HEK293 (cell line): ENCODE results near the gene KCNMA1.

Experiments
- CTCF ChIA-PET: fragments of 350-600 bp; formaldehyde crosslinking; extraction: SDS; loops from one replicate; lab custom pipeline; 2021; ENCODE audit warnings: antibody characterized with exemption; lab: Yijun Ruan, JAX
- POLR2A ChIA-PET: fragments of 300-600 bp; formaldehyde crosslinking; extraction: SDS; loops from one replicate; lab custom pipeline; 2020; ENCODE audit warnings: antibody characterized with exemption, inconsistent platforms; lab: Yijun Ruan, JAX
- H3K27ac ChIP-seq: fragments of 200-500 bp; sonication (Bioruptor generic); 2 replicates; pipeline ENCODE4 v1.5.1; 2014; ENCODE audit warnings: low read depth, low read length, control low read depth, inconsistent platforms; ENCODE audit errors: extremely low read depth
- H3K36me3 ChIP-seq, 2 experiments: fragments of 200-500 bp in 1 of 2; sonication (Bioruptor generic) in 1 of 2; 1 replicate in 1 of 2; 2 replicates in 1 of 2; pipeline ENCODE4 v1.5.1; 2014 to 2017; ENCODE audit warnings: inconsistent platforms in 2 of 2, low read length in 2 of 2; ENCODE audit not compliant: control insufficient read depth in 2 of 2, insufficient read depth in 1 of 2
- H3K4me1 ChIP-seq: fragments of 200-500 bp; sonication (Bioruptor generic); 2 replicates; pipeline ENCODE4 v1.5.1; 2014; ENCODE audit warnings: mild to moderate bottlenecking, low read length, inconsistent platforms; ENCODE audit not compliant: control insufficient read depth, insufficient read depth
- H3K4me3 ChIP-seq: 2 replicates; pipeline ENCODE4 v1.5.1; 2011; ENCODE audit warnings: low read depth, mild to moderate bottlenecking, control low read depth, low read length, moderate library complexity
- H3K9me3 ChIP-seq: fragments of 200-500 bp; sonication (Bioruptor generic); 2 replicates; pipeline ENCODE4 v1.5.1; 2014; ENCODE audit warnings: low read depth, low read length, inconsistent platforms; ENCODE audit not compliant: control insufficient read depth, insufficient read depth
- HOXA7 ChIP-seq: sonication (generic); formaldehyde crosslinking; IDR thresholded peaks from 2 replicates; pipeline ENCODE4 v1.8.1; 2022; ENCODE audit warnings: missing genetic modification reagents, borderline replicate concordance
- TCF7L2 ChIP-seq: IDR thresholded peaks from 2 replicates; pipeline ENCODE4 v1.6.1; 2011; ENCODE audit warnings: low read depth, mild to moderate bottlenecking, inconsistent platforms, low read length, moderate library complexity, borderline replicate concordance
- ZFP69B ChIP-seq: fragments of 450-650 bp; formaldehyde crosslinking; IDR thresholded peaks from 2 replicates; pipeline ENCODE4 v1.5.1; 2016; ENCODE audit warnings: missing biosample characterization, missing genetic modification characterization
- ZNF19 ChIP-seq: fragments of 450-650 bp; formaldehyde crosslinking; IDR thresholded peaks from 2 replicates; pipeline ENCODE4; 2016; ENCODE audit warnings: missing biosample characterization, missing genetic modification characterization, low read depth
- ZNF214 ChIP-seq: fragments of 450-650 bp; formaldehyde crosslinking; IDR thresholded peaks from 2 replicates; pipeline ENCODE4 v1.5.1; 2017; ENCODE audit warnings: missing biosample characterization, mild to moderate bottlenecking, missing genetic modification characterization, borderline replicate concordance
- ZNF37A ChIP-seq: fragments of 450-650 bp; IDR thresholded peaks from 2 replicates; pipeline ENCODE4 v1.5.1; 2018; ENCODE audit warnings: missing biosample characterization, missing genetic modification characterization
- ZNF549 ChIP-seq: fragments of 450-650 bp; IDR thresholded peaks from 2 replicates; pipeline ENCODE4 v1.5.1; 2018; ENCODE audit warnings: missing biosample characterization, missing genetic modification characterization, mild to moderate bottlenecking, inconsistent platforms, moderate library complexity
- ZNF768 ChIP-seq: fragments of 450-650 bp; formaldehyde crosslinking; IDR thresholded peaks from 2 replicates; pipeline ENCODE4 v1.5.1; 2018; ENCODE audit warnings: missing biosample characterization, mild to moderate bottlenecking, missing genetic modification characterization
- ZNF830 ChIP-seq: fragments of 450-650 bp; IDR thresholded peaks from 2 replicates; pipeline ENCODE4 v1.5.0; 2018; ENCODE audit warnings: missing biosample characterization, missing genetic modification characterization, low read depth, mild to moderate bottlenecking, moderate library complexity
- ZSCAN16 ChIP-seq: fragments of 450-650 bp; formaldehyde crosslinking; IDR thresholded peaks from 2 replicates; pipeline ENCODE4 v1.5.1; 2016; ENCODE audit warnings: missing biosample characterization, missing genetic modification characterization
- TF ChIP-seq, protein P1 (sequence below): fragments of 450-650 bp; formaldehyde crosslinking; IDR thresholded peaks from 2 replicates; pipeline ENCODE4 v1.5.1; 2016; ENCODE audit warnings: missing biosample characterization, missing genetic modification characterization
- TF ChIP-seq, protein P2 (sequence below): fragments of 450-650 bp; formaldehyde crosslinking; conservative IDR thresholded peaks from 2 replicates; pipeline ENCODE4 v1.5.1; 2016; ENCODE audit warnings: low read depth, missing biosample characterization, missing genetic modification characterization
- TF ChIP-seq, protein P3 (sequence below): fragments of 450-650 bp; formaldehyde crosslinking; IDR thresholded peaks from 2 replicates; pipeline ENCODE4 v1.5.1; 2016; ENCODE audit warnings: missing biosample characterization, missing genetic modification characterization
- TF ChIP-seq, protein P4 (sequence below): fragments of 450-650 bp; formaldehyde crosslinking; IDR thresholded peaks from 2 replicates; pipeline ENCODE4 v1.5.1; 2017; ENCODE audit warnings: missing biosample characterization, missing genetic modification characterization
- TF ChIP-seq, protein P5 (sequence below): fragments of 450-650 bp; formaldehyde crosslinking; IDR thresholded peaks from 2 replicates; pipeline ENCODE4; 2016; ENCODE audit warnings: missing biosample characterization, missing genetic modification characterization
- TF ChIP-seq, protein P6 (sequence below): fragments of 450-650 bp; formaldehyde crosslinking; IDR thresholded peaks from 2 replicates; pipeline ENCODE4 v1.5.1; 2016; ENCODE audit warnings: missing biosample characterization, missing genetic modification characterization
- TF ChIP-seq, protein P7 (sequence below): fragments of 450-650 bp; formaldehyde crosslinking; IDR thresholded peaks from 2 replicates; pipeline ENCODE4 v1.5.1; 2017; ENCODE audit warnings: missing biosample characterization, missing genetic modification characterization

The KCNMA1 gene

DNA sequence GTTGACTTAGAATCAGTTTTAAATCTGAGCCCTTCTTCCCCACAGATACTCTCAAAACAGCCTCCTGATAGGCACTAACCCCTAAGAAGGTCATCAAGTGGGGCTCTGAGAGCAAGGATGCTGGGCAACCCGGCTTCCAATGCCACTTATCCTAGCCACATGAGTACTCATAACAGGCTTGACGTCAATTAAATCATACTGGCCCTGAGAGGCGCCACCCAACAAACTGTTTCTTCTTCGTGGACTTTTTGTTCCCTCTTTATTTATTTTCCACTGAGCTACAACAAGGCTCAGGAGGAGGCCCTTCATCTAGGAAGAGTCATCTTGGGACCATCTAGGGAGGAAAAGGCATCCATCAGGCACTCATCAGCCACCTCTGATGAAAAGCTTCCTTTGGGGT is 255.9 kb downstream of the KCNMA1 start:
- H3K36me3 ChIP-seq, result no peaks in the 10 kb centered on the region
- peaks cover 3% of the 10 kb centered on the region; the same call in 1 of the 2 replicates for H3K4me1 ChIP-seq
- no peak overlapping the region for H3K27ac ChIP-seq
- ChIA-PET CTCF (interaction anchor here (0.5 to 2.8 kb wide), 4 partner anchors 9 to 216 kb away, joined by 3 to 8 read pairs (median 4); no protein-coding TSS in a partner anchor), POLR2A (no interaction called here)
- H3K4me3 ChIP-seq, result no peak overlapping the region
- TF ChIP-seq HOXA7 (CRISPR knock-in tag), result no peak
- TF ChIP-seq, protein P1, sequence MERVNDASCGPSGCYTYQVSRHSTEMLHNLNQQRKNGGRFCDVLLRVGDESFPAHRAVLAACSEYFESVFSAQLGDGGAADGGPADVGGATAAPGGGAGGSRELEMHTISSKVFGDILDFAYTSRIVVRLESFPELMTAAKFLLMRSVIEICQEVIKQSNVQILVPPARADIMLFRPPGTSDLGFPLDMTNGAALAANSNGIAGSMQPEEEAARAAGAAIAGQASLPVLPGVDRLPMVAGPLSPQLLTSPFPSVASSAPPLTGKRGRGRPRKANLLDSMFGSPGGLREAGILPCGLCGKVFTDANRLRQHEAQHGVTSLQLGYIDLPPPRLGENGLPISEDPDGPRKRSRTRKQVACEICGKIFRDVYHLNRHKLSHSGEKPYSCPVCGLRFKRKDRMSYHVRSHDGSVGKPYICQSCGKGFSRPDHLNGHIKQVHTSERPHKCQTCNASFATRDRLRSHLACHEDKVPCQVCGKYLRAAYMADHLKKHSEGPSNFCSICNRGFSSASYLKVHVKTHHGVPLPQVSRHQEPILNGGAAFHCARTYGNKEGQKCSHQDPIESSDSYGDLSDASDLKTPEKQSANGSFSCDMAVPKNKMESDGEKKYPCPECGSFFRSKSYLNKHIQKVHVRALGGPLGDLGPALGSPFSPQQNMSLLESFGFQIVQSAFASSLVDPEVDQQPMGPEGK, result no peak
- H3K9me3 ChIP-seq, result no peaks in the 10 kb centered on the region

DNA sequence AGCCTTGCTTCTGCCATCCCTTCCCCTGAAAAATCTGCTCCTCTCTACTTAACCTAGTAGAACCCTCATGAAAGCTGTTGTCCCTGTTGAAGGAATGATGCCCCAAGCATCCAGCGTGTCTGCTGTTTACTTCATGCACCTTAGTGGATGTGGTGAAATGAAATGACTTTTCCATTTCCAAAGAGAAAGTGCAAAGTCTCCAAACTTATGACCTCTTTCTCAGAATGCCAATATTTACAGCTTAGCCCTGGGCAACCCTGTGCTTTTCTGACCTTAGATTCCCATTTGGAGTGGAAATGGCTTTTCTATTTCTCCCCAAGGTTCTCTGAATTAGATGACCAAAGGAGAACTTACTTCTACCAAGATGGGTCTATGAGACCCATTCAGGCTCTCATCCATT is 256.9 kb downstream of the KCNMA1 start:
- H3K36me3 ChIP-seq, result no peaks in the 10 kb centered on the region
- H3K4me1 ChIP-seq, result no peaks in the 10 kb centered on the region
- no peak overlapping the region for H3K4me3 ChIP-seq
- ChIA-PET POLR2A (no interaction called here), CTCF (interaction anchor here (1.0 kb wide), 1 partner anchor 48 kb away, joined by 3 read pairs; no protein-coding TSS in a partner anchor)
- H3K9me3 ChIP-seq, result no peaks in the 10 kb centered on the region
- TF ChIP-seq, protein P2, sequence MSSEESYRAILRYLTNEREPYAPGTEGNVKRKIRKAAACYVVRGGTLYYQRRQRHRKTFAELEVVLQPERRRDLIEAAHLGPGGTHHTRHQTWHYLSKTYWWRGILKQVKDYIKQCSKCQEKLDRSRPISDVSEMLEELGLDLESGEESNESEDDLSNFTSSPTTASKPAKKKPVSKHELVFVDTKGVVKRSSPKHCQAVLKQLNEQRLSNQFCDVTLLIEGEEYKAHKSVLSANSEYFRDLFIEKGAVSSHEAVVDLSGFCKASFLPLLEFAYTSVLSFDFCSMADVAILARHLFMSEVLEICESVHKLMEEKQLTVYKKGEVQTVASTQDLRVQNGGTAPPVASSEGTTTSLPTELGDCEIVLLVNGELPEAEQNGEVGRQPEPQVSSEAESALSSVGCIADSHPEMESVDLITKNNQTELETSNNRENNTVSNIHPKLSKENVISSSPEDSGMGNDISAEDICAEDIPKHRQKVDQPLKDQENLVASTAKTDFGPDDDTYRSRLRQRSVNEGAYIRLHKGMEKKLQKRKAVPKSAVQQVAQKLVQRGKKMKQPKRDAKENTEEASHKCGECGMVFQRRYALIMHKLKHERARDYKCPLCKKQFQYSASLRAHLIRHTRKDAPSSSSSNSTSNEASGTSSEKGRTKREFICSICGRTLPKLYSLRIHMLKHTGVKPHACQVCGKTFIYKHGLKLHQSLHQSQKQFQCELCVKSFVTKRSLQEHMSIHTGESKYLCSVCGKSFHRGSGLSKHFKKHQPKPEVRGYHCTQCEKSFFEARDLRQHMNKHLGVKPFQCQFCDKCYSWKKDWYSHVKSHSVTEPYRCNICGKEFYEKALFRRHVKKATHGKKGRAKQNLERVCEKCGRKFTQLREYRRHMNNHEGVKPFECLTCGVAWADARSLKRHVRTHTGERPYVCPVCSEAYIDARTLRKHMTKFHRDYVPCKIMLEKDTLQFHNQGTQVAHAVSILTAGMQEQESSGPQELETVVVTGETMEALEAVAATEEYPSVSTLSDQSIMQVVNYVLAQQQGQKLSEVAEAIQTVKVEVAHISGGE (tag by site-specific recombination), result no peak
- no peak for TF ChIP-seq ZNF830 (tag by site-specific recombination)
- TF ChIP-seq, all 188 proteins: peak for 0
- H3K27ac ChIP-seq, result no peak overlapping the region

DNA sequence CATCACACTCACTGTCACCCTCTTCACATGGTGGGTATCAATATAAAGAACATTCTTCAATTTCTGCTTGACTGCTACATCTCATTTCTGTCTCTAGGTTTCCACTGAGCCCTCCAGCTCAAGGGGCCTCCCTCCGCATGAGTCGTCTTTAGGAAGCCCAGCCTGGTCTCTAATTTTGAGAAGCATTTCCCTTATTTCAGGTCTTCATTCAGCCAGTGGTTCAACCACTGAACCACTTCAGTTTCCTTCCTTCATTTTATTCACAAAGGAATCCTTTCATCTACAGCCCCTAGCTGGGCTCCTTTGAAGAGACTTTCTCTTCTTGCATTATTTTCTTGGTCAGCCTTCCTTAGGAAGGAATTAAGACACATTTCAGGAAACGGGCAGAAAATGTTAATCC is 257.4 kb downstream of the KCNMA1 start:
- Histone ChIP-seq H3K36me3 (no peaks in the 10 kb centered on the region), H3K27ac (no peak overlapping the region), H3K4me1 (no peaks in the 10 kb centered on the region), H3K4me3 (no peak overlapping the region), H3K9me3 (no peaks in the 10 kb centered on the region)
- POLR2A ChIA-PET, result no interaction called here
- TF ChIP-seq, protein P3, sequence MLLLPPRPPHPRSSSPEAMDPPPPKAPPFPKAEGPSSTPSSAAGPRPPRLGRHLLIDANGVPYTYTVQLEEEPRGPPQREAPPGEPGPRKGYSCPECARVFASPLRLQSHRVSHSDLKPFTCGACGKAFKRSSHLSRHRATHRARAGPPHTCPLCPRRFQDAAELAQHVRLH, result no peak
- no peak for TF ChIP-seq ZNF214 (tag by site-specific recombination)
- no peak for TF ChIP-seq ZNF549
- TF ChIP-seq, protein P4, sequence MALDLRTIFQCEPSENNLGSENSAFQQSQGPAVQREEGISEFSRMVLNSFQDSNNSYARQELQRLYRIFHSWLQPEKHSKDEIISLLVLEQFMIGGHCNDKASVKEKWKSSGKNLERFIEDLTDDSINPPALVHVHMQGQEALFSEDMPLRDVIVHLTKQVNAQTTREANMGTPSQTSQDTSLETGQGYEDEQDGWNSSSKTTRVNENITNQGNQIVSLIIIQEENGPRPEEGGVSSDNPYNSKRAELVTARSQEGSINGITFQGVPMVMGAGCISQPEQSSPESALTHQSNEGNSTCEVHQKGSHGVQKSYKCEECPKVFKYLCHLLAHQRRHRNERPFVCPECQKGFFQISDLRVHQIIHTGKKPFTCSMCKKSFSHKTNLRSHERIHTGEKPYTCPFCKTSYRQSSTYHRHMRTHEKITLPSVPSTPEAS (tag by site-specific recombination), result no peak
- no peak for TF ChIP-seq ZNF19 (tag by site-specific recombination)
- TF ChIP-seq, protein P5, sequence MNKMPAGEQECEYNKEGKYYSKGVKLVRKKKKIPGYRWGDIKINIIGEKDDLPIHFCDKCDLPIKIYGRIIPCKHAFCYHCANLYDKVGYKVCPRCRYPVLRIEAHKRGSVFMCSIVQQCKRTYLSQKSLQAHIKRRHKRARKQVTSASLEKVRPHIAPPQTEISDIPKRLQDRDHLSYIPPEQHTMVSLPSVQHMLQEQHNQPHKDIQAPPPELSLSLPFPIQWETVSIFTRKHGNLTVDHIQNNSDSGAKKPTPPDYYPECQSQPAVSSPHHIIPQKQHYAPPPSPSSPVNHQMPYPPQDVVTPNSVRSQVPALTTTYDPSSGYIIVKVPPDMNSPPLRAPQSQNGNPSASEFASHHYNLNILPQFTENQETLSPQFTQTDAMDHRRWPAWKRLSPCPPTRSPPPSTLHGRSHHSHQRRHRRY, result no peak
- no peak for TF ChIP-seq ZFP69B (tag by site-specific recombination)
- no peak for TF ChIP-seq ZNF37A (tag by site-specific recombination)
- no peak for TF ChIP-seq ZSCAN16 (tag by site-specific recombination)
- TF ChIP-seq, protein P6, sequence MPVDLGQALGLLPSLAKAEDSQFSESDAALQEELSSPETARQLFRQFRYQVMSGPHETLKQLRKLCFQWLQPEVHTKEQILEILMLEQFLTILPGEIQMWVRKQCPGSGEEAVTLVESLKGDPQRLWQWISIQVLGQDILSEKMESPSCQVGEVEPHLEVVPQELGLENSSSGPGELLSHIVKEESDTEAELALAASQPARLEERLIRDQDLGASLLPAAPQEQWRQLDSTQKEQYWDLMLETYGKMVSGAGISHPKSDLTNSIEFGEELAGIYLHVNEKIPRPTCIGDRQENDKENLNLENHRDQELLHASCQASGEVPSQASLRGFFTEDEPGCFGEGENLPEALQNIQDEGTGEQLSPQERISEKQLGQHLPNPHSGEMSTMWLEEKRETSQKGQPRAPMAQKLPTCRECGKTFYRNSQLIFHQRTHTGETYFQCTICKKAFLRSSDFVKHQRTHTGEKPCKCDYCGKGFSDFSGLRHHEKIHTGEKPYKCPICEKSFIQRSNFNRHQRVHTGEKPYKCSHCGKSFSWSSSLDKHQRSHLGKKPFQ (tag by site-specific recombination), result no peak
- TF ChIP-seq ZNF768 (tag by site-specific recombination), result no peak
- TF ChIP-seq, protein P7, sequence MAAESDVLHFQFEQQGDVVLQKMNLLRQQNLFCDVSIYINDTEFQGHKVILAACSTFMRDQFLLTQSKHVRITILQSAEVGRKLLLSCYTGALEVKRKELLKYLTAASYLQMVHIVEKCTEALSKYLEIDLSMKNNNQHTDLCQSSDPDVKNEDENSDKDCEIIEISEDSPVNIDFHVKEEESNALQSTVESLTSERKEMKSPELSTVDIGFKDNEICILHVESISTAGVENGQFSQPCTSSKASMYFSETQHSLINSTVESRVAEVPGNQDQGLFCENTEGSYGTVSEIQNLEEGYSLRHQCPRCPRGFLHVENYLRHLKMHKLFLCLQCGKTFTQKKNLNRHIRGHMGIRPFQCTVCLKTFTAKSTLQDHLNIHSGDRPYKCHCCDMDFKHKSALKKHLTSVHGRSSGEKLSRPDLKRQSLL (tag by site-specific recombination), result no peak
- TF ChIP-seq TCF7L2, result no peak
- CTCF ChIA-PET, result no interaction called here
